Activated CD8-positive, alpha-beta memory T cell treated with anti-CD3 and anti-CD28 coated beads, Interleukin-2, amount 50 U/mL, for 24 hours (primary cell): Measurements from ENCODE around the gene CLEC16A.

Source experiments
- DNase-seq: peaks from one replicate; pipeline ENCODE4 v3.0.0-alpha.2; 2020; ENCODE audit errors: extremely low read depth

Gene CLEC16A

GRCh38 chr16:11178424-11178823 is 234.1 kb downstream of the CLEC16A start:
- no peak for DNase-seq

GRCh38 chr16:11179574-11179973 is 235.2 kb downstream of the CLEC16A start:
- DNase-seq: no peak

- no peak for DNase-seq
These were observed 236.1 kb downstream of the CLEC16A start for GRCh38 chr16:11180489-11180888.

GRCh38 chr16:11181242-11181898 is 237.0 kb downstream of the CLEC16A start:
- DNase-seq: no peak

- DNase-seq: no peak
These were observed 237.5 kb downstream of the CLEC16A start for GRCh38 chr16:11181899-11182279.

GRCh38 chr16:11182411-11182810 is 238.0 kb downstream of the CLEC16A start:
- DNase-seq: no peak

- DNase-seq: no peak
These were observed 238.9 kb downstream of the CLEC16A start for GRCh38 chr16:11183035-11183812.

GRCh38 chr16:11183951-11184350 is 239.6 kb downstream of the CLEC16A start:
- DNase-seq: no peak

GRCh38 chr16:11187522-11188023 is 243.2 kb downstream of the CLEC16A start:
- no peak for DNase-seq

GRCh38 chr16:11188801-11189740 is 244.7 kb downstream of the CLEC16A start:
- no peak for DNase-seq

- DNase-seq: no peak
These were observed 246.5 kb downstream of the CLEC16A start for GRCh38 chr16:11190588-11191560.

- no peak for DNase-seq
These were observed 247.3 kb downstream of the CLEC16A start for GRCh38 chr16:11191665-11192064.

GRCh38 chr16:11193494-11193893 is 249.1 kb downstream of the CLEC16A start:
- DNase-seq: no peak

- DNase-seq: no peak
These were observed 250.5 kb downstream of the CLEC16A start for GRCh38 chr16:11194913-11195312.

- no peak for DNase-seq
These were observed 252.0 kb downstream of the CLEC16A start for GRCh38 chr16:11196286-11196828.

- DNase-seq: no peak
These were observed 254.0 kb downstream of the CLEC16A start for GRCh38 chr16:11198375-11198774.

GRCh38 chr16:11198828-11199227 is 254.5 kb downstream of the CLEC16A start:
- no peak for DNase-seq

- DNase-seq: no peak
These were observed 256.2 kb downstream of the CLEC16A start for GRCh38 chr16:11200592-11200991.

GRCh38 chr16:11201498-11202259 is 257.3 kb downstream of the CLEC16A start:
- no peak for DNase-seq
